Tongue (tissue), 2 donors: ENCODE measurements around the gene SH3D19. TPM values are rescaled to one million over a fixed set of nuclear protein-coding genes. Genes with fewer than 3 reads are reported as not detected.
"Not testable (repeated sequence)": the region's sequence is repeated elsewhere in the genome, so short reads cannot be mapped to it uniquely, and the experiment has no call there.

Experiments used
- DNase-seq: peaks from one replicate; pipeline ENCODE4 v3.0.0-alpha.2; 2015
- total RNA-seq: library from RNA; depleted of rRNA; stranded (reverse); fragments of >200 nt; gene quantifications from one replicate; pipeline ENCODE4 v1.2.3, GENCODE V29; 2014

SH3D19 gene
- total RNA-seq, 1 donor from 2014 or later, result 37.4 TPM

DNA sequence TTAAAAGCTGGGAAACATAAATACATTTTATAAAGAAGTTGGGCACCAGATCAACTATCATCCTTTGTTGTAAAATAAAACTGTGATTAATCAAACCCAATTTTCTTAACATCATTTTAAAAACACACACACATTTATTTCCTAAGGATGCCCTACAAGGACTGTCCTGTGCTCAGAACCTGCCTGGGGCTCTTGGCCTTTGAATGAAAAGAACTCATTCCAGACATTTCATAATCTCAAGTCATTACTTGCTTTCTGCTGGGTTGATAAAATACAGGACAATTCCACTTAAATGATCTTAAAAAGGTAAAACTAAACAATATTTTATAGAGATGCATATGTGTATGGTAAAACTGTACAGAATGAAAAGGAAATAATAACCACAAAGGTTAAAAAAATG, 2.8 kb downstream of the SH3D19 start:
- no peak for DNase-seq

DNA sequence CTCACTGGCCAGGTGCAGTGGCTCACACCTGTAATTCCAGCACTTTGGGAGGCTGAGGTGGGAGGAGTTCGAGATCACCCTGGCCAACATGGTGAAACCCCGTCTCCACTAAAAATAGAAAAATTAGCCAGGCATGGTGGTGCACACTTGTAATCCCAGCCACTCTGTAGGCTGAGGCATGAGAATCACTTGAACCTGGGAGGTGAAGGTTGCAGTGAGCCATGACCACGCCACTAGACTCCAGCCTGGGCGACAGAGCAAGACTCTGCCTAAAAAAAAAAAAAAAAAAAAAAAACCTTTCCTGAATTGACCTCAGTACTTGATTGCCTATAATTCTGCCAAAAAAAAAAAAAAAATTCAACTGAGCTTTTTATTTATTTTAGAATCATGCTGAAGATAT, 3.2 kb downstream of the SH3D19 start:
- not testable (repeated sequence) for DNase-seq

DNA sequence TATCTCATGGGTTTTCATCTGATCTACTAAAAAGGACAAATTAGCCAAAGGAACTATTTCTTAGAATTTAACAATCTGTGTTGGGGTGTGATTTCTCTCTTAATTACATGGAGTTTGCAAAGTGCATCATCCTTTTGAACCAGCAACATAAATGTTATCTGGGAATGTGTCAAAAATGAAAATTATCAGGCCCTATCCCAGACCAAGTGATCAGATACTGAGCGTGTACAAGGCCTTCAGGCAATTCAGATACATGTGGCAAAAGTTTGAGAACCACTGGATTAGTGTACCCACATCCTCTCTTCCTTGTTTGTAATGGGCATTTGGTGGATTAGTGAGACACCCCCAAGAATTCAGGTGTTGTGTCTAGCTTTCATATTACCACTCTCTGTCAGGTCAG, 3.8 kb downstream of the SH3D19 start:
- DNase-seq, result no peak

DNA sequence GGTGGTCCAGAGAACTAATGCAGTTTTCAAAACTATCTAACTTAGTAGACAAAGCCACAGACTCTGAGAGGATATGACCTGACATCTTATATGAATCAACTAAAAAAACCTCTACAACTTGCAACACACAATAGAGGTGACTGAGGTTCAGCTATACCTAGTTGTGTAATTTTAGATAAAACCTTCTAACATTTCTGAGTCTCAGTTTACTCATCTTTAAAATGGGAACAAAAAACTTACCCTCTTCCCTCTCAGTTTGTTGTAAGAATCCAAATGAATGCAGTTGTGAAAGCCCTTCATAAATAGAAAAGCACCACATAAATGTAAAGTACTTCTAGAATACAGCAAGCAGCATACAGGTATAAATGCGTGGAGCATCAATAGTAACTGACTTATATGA, 5.9 kb downstream of the SH3D19 start:
- no peak for DNase-seq

DNA sequence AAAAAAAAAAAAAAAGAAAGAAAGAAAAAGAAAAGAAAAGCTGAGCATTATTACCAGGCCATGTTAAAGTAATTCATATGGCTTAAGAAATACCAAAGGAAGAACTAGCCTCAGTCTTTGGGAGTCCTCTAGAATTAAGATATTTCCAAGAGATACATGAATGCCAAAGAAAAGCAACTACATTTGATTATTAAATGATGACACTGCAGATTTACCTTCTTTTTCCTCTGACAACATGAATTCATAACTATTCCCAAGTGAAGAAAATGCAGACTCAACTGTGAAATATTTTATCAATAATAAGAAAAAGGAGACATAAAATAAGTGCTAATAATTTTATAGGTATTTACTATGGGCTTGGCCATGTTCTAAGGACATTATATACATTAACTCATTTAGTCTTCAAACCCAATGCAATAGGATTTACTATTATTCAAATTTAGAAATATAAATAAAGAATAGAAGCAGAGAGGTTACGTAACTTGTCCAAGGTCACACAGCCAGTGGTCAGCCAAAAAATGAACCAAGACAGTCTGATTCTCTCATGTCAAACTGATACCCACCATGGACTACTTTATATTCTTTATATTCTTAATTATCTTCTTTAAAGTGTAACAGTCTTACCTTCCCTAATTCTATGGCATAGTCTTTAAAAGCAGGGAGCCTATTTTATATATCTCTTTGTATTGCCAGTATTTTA, 6.9 kb downstream of the SH3D19 start:
- no peak for DNase-seq

DNA sequence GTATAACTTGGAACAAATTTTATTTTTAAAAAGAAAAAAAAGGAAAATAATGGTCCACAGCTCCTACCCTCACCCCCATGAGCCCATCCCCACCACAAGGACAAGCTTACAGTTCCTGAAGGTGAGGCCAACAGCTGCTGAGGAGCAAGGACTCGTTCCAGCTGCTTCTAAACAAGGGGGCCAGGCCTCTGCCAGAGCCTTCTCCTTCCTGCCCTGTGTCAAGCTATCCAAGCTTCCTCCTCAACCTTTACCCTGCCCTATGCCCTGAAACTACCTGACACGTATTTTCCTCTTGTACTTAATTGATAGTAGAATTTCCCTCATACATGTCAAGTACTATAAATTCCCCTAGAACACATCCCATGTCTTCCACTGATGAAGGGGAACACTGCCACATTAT, 8.8 kb downstream of the SH3D19 start:
- no peak for DNase-seq

DNA sequence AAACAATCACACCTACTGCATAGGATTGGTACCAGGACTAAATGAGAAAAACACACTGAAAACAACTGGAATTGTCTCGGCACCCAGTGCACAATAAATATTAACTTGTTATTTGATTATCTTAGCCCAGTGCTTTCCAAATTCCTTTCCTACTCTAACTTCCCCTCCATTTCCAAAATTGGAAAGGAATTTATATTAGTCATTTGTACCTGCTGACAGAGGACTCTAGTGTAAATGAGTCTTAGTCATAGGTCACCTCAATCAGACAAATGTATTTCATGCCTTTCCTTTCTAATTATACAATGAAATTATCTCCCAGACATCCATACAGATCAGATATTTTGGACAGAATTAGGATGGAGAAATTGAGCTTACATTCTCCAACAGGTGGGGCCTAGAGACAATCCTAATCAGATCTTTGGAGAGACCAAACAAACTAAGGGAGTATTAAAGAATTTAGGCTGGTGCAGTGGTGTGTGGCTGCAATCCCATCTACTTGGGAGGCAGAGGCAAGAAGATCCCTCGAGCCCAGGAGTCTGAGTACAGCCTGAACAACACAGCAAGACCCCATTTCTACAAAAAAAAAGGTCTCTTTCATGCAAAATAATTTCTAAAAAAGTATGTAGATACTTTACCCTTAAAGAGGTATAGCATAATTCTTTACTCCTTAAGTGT, 10.1 kb downstream of the SH3D19 start:
- DNase-seq, result no peak

DNA sequence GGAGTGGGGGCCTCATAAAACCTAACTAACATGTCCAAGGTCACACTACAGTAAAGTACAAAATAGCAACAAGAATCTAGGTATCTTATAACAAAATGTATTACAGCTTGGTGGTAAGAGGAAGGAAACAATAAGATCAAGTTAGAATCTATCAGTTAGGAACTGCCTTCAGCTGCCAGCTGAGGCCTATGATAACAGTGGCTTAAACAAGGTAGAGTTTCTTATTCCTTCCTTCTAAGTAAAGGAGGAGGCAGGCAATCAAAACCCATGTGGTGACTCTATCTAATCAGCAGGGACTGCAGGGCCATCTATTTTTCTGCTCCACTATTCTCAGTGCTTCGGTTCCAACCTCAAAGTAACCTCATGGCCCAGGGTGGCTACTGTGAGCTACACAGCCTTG, 10.9 kb downstream of the SH3D19 start:
- DNase-seq, result no peak

DNA sequence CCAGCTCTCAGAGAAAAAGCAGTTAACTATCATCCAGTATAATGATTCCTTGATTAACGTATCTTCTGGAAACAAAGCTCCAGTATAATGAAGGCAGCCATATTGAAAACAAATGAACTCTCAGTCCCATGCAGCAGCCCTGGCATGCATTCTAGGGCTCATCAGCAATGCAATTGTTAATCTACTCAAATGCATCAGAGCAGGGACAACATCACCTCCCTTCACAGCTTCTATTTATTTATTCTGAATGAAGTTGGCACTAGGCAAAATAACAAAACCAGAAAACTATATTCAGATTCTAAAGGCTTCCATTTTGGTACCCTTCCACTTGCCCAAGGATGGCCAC, 11.4 kb downstream of the SH3D19 start:
- DNase-seq, result no peak

DNA sequence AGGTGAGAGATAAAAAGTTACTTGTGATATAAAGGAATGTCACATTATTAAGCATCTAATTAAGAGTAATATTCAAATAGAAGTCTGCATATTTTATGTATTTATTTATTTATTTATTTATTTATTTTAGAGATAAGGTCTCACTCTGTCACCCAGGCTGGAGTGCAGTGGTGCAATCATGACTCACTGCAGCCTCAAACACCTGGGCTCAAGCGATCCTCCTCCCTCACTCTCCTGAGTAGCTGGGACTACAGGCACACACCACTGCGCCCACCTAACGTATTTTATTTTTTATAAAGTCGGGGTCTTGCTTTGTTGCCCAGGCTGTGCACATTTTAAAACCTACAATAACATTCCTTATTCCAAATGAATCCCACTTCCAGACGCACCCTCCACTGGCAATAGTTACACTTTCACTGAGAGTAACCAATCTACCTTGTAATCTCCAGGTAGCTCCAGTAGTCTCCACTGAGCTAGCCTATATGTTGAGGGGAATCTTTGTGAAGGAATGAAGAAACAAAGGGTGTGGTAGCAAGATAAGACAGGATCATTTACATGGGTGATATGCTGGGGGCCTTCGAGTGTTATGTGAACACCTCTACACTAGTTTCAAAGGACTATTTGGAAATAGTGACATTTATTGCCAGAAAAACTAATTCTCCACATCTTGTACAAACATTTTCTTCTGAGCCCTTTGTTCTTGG, 11.9 kb downstream of the SH3D19 start:
- DNase-seq, result no peak

DNA sequence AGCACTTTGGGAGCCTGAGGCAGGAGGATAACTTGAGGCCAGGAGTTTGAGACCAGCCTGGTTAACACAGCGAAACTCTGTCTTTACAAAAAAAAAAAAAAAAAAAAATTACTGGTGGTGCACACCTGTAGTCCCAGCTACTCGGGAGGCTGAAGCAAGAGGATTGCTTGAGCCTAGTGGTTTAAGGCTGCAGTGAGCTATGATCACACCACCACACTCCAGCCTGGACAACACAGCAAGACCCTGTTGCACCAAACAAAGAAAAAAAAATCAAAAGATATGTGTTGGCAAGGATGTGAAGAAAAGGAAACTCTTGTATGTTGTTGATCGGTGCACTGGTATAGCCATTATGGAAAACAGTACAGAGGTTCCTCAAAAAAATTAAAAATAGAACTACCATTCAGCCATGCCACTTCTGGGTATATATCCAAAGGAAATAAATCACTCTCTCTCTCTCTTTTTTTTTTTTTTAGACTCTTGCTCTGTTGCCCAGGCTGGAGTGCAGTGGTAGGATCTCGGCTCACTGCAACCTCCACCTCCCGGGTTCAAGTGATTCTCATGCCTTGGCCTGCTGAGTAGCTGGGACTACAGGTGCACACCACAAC, 15.2 kb downstream of the SH3D19 start:
- DNase-seq, result no peak

DNA sequence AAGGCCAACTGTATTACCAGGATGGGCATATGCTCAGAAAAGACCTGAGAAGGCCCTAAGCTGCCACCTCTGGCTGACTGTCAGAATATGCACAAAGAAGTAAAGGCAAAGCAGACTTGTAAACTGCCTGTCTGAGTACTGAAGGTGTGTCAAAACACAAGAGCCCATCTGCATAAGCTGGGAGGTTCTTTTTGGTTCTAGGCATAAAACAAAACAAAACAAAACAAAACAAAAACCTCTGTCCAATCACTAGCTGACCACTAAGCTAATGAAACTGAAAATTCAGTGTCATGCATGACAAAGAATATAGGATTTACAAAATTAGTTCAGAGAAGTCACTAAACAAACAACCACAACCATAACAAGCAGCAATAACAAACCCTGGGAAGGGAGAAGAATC, 20.6 kb downstream of the SH3D19 start:
- DNase-seq, result no peak

DNA sequence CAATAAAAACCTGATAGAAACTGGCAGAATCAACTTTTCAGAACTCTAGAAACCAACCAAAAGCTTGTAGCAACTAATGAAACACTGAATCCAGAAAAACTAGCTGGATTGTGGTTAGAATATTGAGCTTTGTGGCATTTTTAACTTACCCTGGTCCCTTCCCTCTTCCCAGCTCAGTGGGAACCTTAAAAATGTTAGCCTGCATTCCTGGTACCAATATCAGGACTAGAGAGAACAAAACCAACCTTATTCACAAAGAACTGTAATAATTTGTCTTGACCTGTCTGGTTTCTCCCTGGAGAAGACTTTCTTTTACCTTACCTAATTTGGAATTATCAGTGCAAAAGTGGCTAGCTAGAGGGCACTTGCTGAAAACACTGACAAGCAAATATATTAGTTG, 21.2 kb downstream of the SH3D19 start:
- DNase-seq, result no peak

DNA sequence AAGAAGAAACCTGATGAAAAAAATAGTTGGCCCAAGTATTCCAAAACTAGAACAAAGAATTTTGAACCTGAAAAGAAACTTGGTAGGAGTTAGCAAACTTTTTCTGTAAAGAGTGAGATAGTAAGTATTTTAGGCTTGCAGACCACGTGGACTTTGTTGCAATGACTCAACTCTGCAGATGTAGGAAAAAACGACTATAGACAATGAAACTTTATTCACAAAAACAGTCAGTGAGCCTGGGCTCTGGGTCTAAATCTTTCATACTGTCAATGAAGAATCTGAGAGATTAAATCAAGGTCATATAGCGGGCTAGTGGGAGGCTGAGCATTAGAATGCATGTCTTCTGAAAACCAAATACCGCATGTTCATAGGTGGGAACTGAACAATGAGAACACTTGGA, 23.0 kb downstream of the SH3D19 start:
- no peak for DNase-seq

DNA sequence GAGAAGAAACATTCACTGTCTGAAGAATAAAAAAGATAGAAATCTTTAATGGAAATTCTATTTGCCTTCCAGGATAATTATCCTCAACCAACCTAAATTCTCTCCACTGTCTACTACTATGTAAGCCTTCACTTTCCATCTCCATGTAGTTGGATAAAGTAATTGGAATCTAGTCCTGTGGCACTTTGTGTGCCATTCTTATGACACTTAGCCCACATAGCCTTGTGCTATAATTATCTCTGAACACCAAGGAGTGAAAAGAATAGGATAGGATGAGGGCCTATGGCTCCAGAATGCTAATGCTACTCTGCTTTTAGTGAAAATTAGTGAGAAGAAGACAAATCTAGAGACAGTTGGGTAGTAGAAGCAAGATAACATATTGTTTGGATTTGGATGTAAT, 28.2 kb downstream of the SH3D19 start:
- DNase-seq, result no peak

DNA sequence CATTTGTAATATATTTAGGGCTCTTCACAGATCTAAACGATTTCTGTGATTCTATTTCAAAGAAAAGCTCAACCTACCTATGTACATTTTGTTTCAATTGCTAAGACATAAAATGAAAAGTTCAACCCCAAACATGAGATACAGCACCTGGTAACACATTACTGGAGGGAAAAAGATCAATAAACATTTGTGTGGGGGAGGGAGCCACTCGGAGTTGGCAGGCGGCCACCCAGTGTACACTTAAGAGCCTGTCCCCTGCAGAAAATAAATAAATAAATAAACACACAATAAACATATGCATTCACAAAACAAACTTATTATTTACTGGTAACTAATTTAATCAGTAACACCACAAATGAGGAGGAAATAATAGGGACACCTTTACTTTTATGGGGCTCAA, 29.2 kb downstream of the SH3D19 start:
- no peak for DNase-seq

DNA sequence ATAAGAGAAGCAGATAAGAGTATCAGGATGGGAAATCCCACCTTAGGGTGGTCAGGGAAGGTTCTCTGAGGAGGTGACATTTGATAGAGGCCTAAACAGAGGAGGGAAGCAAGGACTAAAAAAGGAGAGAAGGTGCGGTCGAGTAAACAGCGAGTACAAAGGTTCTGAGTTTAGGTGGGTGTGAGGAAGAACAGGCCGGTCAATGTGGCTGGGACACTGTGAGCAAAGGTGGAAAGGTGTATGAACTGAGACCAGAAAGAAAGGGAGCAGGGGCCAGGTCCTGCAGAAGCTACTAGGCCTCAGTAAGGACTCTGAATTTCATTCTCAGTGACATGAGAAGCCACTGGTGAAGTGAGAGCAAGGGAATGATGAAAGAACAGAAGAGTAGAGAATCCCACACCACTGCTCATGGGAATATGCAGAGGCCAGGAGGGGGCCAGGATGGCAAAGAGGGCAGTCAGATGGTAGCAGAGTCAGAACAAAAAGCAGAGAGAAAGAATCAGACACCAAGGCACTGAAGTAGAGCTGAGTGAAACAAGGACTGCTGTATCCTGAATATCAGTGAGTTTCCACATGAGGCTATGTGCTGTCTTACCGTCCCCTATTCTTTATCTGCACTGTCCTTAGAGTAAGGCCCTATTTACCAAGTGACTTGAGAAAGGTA, 30.4 kb downstream of the SH3D19 start:
- DNase-seq, result no peak

DNA sequence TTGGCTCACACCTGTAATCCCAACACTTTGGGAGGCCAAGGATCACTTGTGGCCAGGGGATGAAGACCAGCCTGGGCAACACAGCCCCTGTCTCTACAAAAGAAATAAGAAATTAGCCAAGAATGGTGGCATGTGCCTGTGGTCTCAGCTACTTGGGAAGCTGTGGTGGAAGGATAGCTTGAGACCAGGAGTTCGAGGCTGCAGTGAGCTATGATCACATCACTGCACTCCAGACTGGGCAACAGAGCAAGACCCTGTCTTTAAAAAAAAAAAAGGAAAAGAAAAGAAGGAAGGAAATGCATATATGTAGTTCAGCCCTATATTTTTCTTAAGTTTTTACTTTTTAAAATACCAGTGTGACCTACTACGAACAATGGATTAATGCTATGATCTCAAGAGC, 33.4 kb downstream of the SH3D19 start:
- DNase-seq, result no peak

DNA sequence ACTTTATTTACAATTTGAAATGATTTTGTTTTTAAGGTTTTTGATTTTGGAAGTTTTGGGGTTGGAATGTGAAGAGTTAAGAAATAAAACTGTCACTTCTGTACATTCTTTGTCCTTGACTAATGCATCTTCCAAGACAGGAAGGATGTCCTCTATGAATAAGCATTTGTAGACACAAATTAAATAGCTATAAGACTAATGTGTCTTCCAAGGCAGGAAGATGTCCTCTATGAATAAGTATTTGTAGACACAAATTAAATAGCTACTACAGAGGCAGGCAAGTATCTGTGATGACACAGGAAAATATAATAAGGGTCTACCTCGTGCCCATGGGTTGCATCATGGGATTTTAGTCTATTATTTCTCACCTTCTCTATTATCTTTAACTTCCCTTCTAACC, 33.9 kb downstream of the SH3D19 start:
- DNase-seq, result no peak

DNA sequence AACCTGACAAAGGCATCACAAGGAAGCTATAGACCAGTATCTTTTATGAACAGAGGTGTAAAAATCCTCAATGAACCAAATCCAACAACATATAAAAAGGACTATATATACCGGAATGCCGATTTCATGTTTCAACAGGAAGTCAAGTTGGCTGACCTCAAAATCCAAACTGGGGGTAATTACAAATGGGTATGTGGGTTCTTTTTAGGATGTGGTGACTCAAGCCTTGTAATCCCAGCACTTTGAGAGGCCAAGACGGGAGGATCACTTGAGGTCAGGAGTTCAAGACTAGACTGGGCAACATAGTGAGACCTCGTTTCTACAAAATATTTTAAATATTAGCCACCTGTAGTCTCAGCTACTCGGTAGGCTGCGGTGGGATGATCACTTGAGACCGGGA, 38.0 kb downstream of the SH3D19 start:
- no peak for DNase-seq

DNA sequence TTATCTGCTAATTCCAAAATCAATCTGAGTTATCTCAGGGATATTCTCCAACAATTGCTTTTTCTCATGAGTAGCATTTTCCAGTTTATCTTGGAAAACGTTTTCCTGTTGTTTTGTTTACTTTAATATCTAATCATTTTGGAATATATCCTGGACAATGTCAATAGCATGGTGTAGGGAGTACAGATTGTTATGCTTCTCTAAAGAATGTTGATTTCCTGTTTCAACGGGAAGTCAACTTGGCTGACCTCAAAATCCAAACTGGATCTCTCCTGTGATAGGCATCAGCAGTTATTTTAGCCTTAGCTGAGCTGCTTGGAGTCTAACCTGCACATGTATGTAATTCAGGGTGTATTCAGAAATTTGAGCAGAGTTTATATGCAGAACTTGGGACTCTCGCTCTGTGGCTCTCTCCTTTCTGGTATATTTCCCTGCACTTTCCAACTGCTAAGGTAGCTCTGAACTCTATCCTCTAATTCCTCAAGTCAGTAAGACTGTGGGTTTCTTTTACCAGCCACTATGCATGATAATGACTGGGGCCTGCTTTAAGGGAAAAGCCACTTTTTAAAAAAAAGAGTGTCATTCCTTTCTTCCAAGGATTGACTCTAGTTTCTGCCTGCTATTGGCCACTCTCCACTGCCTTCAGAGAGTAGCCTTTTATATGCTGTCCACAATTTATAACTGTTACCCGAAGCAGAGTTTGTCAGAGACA, 40.7 kb downstream of the SH3D19 start:
- no peak for DNase-seq
